LNCAP (cell line): Measurements from ENCODE around the gene SPA17.

Experiments used
- TF ChIP-seq, protein P1 (sequence below): fragments of 450-650 bp; IDR thresholded peaks from 2 replicates; pipeline ENCODE4 v1.5.1; 2017; ENCODE audit warnings: mild to moderate bottlenecking

The SPA17 gene

GRCh38 chr11:124745835-124746620, 72.3 kb downstream of the SPA17 start:
- TF ChIP-seq, protein P1, sequence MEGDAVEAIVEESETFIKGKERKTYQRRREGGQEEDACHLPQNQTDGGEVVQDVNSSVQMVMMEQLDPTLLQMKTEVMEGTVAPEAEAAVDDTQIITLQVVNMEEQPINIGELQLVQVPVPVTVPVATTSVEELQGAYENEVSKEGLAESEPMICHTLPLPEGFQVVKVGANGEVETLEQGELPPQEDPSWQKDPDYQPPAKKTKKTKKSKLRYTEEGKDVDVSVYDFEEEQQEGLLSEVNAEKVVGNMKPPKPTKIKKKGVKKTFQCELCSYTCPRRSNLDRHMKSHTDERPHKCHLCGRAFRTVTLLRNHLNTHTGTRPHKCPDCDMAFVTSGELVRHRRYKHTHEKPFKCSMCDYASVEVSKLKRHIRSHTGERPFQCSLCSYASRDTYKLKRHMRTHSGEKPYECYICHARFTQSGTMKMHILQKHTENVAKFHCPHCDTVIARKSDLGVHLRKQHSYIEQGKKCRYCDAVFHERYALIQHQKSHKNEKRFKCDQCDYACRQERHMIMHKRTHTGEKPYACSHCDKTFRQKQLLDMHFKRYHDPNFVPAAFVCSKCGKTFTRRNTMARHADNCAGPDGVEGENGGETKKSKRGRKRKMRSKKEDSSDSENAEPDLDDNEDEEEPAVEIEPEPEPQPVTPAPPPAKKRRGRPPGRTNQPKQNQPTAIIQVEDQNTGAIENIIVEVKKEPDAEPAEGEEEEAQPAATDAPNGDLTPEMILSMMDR, result peak; percentile 36

GRCh38 chr11:124746621-124747243, 73.0 kb downstream of the SPA17 start:
- TF ChIP-seq, protein P1, result peak; percentile 81
